ENCODE measurements around the gene GRIN2A.

GRIN2A gene

GRCh38 chr16:10086620-10087019 lies 95.6 kb downstream of the GRIN2A start:
- DNase-seq (ENCODE audit: low read depth in 2 of 2), result no peak

GRCh38 chr16:10085078-10085798 lies 97.0 kb downstream of the GRIN2A start:
- DNase-seq (ENCODE audit: low read depth in 2 of 2), result no peak

GRCh38 chr16:10083301-10083700 lies 98.9 kb downstream of the GRIN2A start:
- DNase-seq (ENCODE audit: low read depth in 2 of 2), result no peak

- no peak for DNase-seq (ENCODE audit: low read depth in 2 of 2)
These were observed 100.9 kb downstream of the GRIN2A start for GRCh38 chr16:10081201-10081940.

GRCh38 chr16:10080051-10080772 lies 102.0 kb downstream of the GRIN2A start:
- DNase-seq (ENCODE audit: low read depth in 2 of 2), result no peak

- DNase-seq (ENCODE audit: low read depth in 2 of 2), result no peak
These were observed 103.7 kb downstream of the GRIN2A start for GRCh38 chr16:10078541-10078949.

GRCh38 chr16:10077861-10078260 lies 104.4 kb downstream of the GRIN2A start:
- no peak for DNase-seq (ENCODE audit: low read depth in 2 of 2)

GRCh38 chr16:10076037-10076436 lies 106.2 kb downstream of the GRIN2A start:
- no peak for DNase-seq (ENCODE audit: low read depth in 2 of 2)

- no peak for DNase-seq (ENCODE audit: low read depth in 2 of 2)
These were observed 111.6 kb downstream of the GRIN2A start for GRCh38 chr16:10070591-10070990.

- DNase-seq (ENCODE audit: low read depth in 2 of 2), result no peak
These were observed 112.9 kb downstream of the GRIN2A start for GRCh38 chr16:10069374-10069773.

- no peak for DNase-seq (ENCODE audit: low read depth in 2 of 2)
These were observed 114.4 kb downstream of the GRIN2A start for GRCh38 chr16:10067835-10068234.

GRCh38 chr16:10067406-10067805 lies 114.8 kb downstream of the GRIN2A start:
- DNase-seq (ENCODE audit: low read depth in 2 of 2), result no peak

GRCh38 chr16:10065019-10065418 lies 117.2 kb downstream of the GRIN2A start:
- no peak for DNase-seq (ENCODE audit: low read depth in 2 of 2)

GRCh38 chr16:10048850-10049249 lies 133.4 kb downstream of the GRIN2A start:
- DNase-seq (ENCODE audit: low read depth in 2 of 2), result no peak

GRCh38 chr16:10045947-10046346 lies 136.3 kb downstream of the GRIN2A start:
- no peak for DNase-seq (ENCODE audit: low read depth in 2 of 2)

- DNase-seq (ENCODE audit: low read depth in 2 of 2), result no peak
These were observed 136.9 kb downstream of the GRIN2A start for GRCh38 chr16:10045291-10045775.

- no peak for DNase-seq (ENCODE audit: low read depth in 2 of 2)
These were observed 141.8 kb downstream of the GRIN2A start for GRCh38 chr16:10040136-10041080.

GRCh38 chr16:10039220-10040096 lies 142.8 kb downstream of the GRIN2A start:
- no peak for DNase-seq (ENCODE audit: low read depth in 2 of 2)

- no peak for DNase-seq (ENCODE audit: low read depth in 2 of 2)
These were observed 144.5 kb downstream of the GRIN2A start for GRCh38 chr16:10037751-10038150.

- no peak for DNase-seq (ENCODE audit: low read depth in 2 of 2)
These were observed 145.3 kb downstream of the GRIN2A start for GRCh38 chr16:10036956-10037355.
